Small intestine (tissue), 7 donors: ENCODE results near the gene LHFPL6. TPM values are rescaled to one million over a fixed set of nuclear protein-coding genes. Genes with fewer than 3 reads are reported as not detected.

Source experiments
- DNase-seq, 2 donors: peaks; one replicate each; pipeline versions ENCODE4 v3.0.0 to v3.0.0-alpha.2; 2013
- FAIRE-seq: peaks from 2 replicates; lab custom pipeline; 2012; peaks lifted over from hg19 to GRCh38; lab: Jason Lieb, UNC
- H3K27ac ChIP-seq, 3 donors: one replicate each; pipeline ENCODE4 v1.5.1; 2013; ENCODE audit warnings: low read length in 2 of 3, mild to moderate bottlenecking in 2 of 3, control low read depth in 1 of 3, inconsistent platforms in 1 of 3, low read depth in 1 of 3, moderate library complexity in 1 of 3
- H3K27me3 ChIP-seq, 3 donors: one replicate each; pipeline ENCODE4 v1.6.1; 2013; ENCODE audit warnings: low read length in 3 of 3, inconsistent platforms in 1 of 3; ENCODE audit not compliant: control insufficient read depth in 3 of 3, insufficient read depth in 3 of 3
- H3K36me3 ChIP-seq, 3 donors: one replicate each; pipeline ENCODE4 v1.6.1; 2013; ENCODE audit warnings: low read length in 3 of 3, inconsistent platforms in 1 of 3, low read depth in 1 of 3, mild to moderate bottlenecking in 1 of 3, moderate library complexity in 1 of 3; ENCODE audit not compliant: control insufficient read depth in 3 of 3, insufficient read depth in 2 of 3
- H3K4me1 ChIP-seq, 3 donors: one replicate each; pipeline ENCODE4 v1.6.1; 2013; ENCODE audit warnings: low read length in 2 of 3, inconsistent platforms in 1 of 3, low read depth in 1 of 3, mild to moderate bottlenecking in 1 of 3, moderate library complexity in 1 of 3; ENCODE audit not compliant: control insufficient read depth in 3 of 3, insufficient read depth in 2 of 3
- H3K4me3 ChIP-seq, 3 donors: one replicate each; pipeline ENCODE4 v1.5.1; 2013; ENCODE audit warnings: low read length in 3 of 3, control low read depth in 1 of 3, inconsistent platforms in 1 of 3, low read depth in 1 of 3, mild to moderate bottlenecking in 1 of 3, moderate library complexity in 1 of 3
- H3K9me3 ChIP-seq, 2 donors: one replicate each; pipeline ENCODE4 v1.6.1; 2013; ENCODE audit warnings: low read depth in 1 of 2, low read length in 1 of 2; ENCODE audit not compliant: control insufficient read depth in 2 of 2, insufficient read depth in 1 of 2
- WGBS, 3 donors: extraction: QIAGEN DNeasy Blood & Tissue Kit; methylation state at CpG; one replicate each; pipeline ENCODE4 v1.1.7; 2013; 5-methylcytosine and 5-hydroxymethylcytosine counted together
- polyA plus RNA-seq, 4 donors: library from polyadenylated mRNA; stranded (reverse) in 3 of 4; unstranded in 1 of 4; fragments of 200-250 nt in 3 of 4; fragments of 120-200 nt in 1 of 4; gene quantifications; one replicate each; pipeline versions ENCODE4 v1.2.1 to v1.2.3, GENCODE V29; 2013
- donor health status: healthy with polysubstance abuse.
- donor health status: control.
- donor health status: control.
- donor health status: Bipolar disorder and iron deficiency.
- donor health status: healthy.

The LHFPL6 gene
- polyA plus RNA-seq, 4 donors = 0.22 to 19.9 (median 5.1) TPM

- Histone ChIP-seq H3K36me3 (no peaks in the 10 kb centered on the region), H3K4me3 (no peak overlapping the region), H3K27ac (no peak overlapping the region), H3K4me1 (no peaks in the 10 kb centered on the region), H3K27me3 (no peaks in the 10 kb centered on the region), H3K9me3 (no peaks in the 10 kb centered on the region)
- FAIRE-seq (no peak), DNase-seq (no peak)
Measured at GRCh38 chr13:39496506-39496905, 106.5 kb downstream of the LHFPL6 start.

GRCh38 chr13:39494633-39495032 is 108.4 kb downstream of the LHFPL6 start:
- WGBS, 3 donors = 87 to 93% (median 92%) methylated on average over 3 of the region's 3 CpGs
- no peaks in the 10 kb centered on the region for H3K36me3 ChIP-seq

GRCh38 chr13:39494006-39494405 is 109.0 kb downstream of the LHFPL6 start:
- Histone ChIP-seq H3K9me3 (no peaks in the 10 kb centered on the region), H3K4me1 (no peaks in the 10 kb centered on the region), H3K27me3 (no peaks in the 10 kb centered on the region), H3K4me3 (no peak overlapping the region), H3K27ac (no peak overlapping the region), H3K36me3 (no peaks in the 10 kb centered on the region)
- DNase-seq = no peak
- FAIRE-seq = no peak
- WGBS, 3 donors = 58 to 73% (median 61%) methylated on average over 3 of the region's 3 CpGs

More at GRCh38 chr13:39494633-39495032, 108.4 kb downstream of the LHFPL6 start:
- no peak for FAIRE-seq
- H3K27me3 ChIP-seq = no peaks in the 10 kb centered on the region
- H3K4me1 ChIP-seq = no peaks in the 10 kb centered on the region
- DNase-seq = no peak
- H3K4me3 ChIP-seq = no peak overlapping the region
- H3K27ac ChIP-seq = no peak overlapping the region
- H3K9me3 ChIP-seq = no peaks in the 10 kb centered on the region

- Histone ChIP-seq H3K4me1 (no peaks in the 10 kb centered on the region), H3K9me3 (no peaks in the 10 kb centered on the region), H3K27me3 (no peaks in the 10 kb centered on the region), H3K4me3 (no peak overlapping the region), H3K27ac (no peak overlapping the region), H3K36me3 (no peaks in the 10 kb centered on the region)
- no peak for FAIRE-seq
- DNase-seq = no peak
- 61 to 71% (median 70%) methylated on average over 6 of the region's 6 CpGs for WGBS, 3 donors
Measured at GRCh38 chr13:39490136-39490535, 112.9 kb downstream of the LHFPL6 start.

- Histone ChIP-seq H3K27ac (no peak overlapping the region), H3K36me3 (no peaks in the 10 kb centered on the region), H3K27me3 (no peaks in the 10 kb centered on the region), H3K4me1 (no peaks in the 10 kb centered on the region), H3K4me3 (no peak overlapping the region), H3K9me3 (no peaks in the 10 kb centered on the region)
- DNase-seq = no peak
- FAIRE-seq = no peak
Measured at GRCh38 chr13:39486758-39487157, 116.2 kb downstream of the LHFPL6 start.

- no peaks in the 10 kb centered on the region for H3K36me3 ChIP-seq
- DNase-seq = no peak
- H3K27ac ChIP-seq = no peak overlapping the region
Measured at GRCh38 chr13:39485314-39485700, 117.7 kb downstream of the LHFPL6 start.

GRCh38 chr13:39484506-39485313 is 118.3 kb downstream of the LHFPL6 start:
- H3K27ac ChIP-seq = no peak overlapping the region
- no peaks in the 10 kb centered on the region for H3K36me3 ChIP-seq
- no peak for FAIRE-seq
- no peaks in the 10 kb centered on the region for H3K4me1 ChIP-seq
- whole genome bisulfite sequencing, 3 donors = 85 to 90% (median 87%) methylated on average over 4 of the region's 4 CpGs
- no peak overlapping the region for H3K4me3 ChIP-seq
- no peaks in the 10 kb centered on the region for H3K27me3 ChIP-seq
- DNase-seq = no peak
- no peaks in the 10 kb centered on the region for H3K9me3 ChIP-seq

More at GRCh38 chr13:39485314-39485700, 117.7 kb downstream of the LHFPL6 start:
- Histone ChIP-seq H3K4me3 (no peak overlapping the region), H3K4me1 (no peaks in the 10 kb centered on the region), H3K9me3 (no peaks in the 10 kb centered on the region), H3K27me3 (no peaks in the 10 kb centered on the region)
- FAIRE-seq = no peak

GRCh38 chr13:39483326-39483725 is 119.7 kb downstream of the LHFPL6 start:
- Histone ChIP-seq H3K4me1 (no peaks in the 10 kb centered on the region), H3K27ac (no peak overlapping the region), H3K27me3 (no peaks in the 10 kb centered on the region), H3K36me3 (no peaks in the 10 kb centered on the region), H3K9me3 (no peaks in the 10 kb centered on the region), H3K4me3 (no peak overlapping the region)
- DNase-seq (no peak), FAIRE-seq (no peak)

- H3K4me3 ChIP-seq = no peak overlapping the region
- no peaks in the 10 kb centered on the region for H3K27me3 ChIP-seq
- no peak for FAIRE-seq
- H3K27ac ChIP-seq = no peak overlapping the region
- no peaks in the 10 kb centered on the region for H3K36me3 ChIP-seq
- DNase-seq = no peak
- H3K4me1 ChIP-seq = no peaks in the 10 kb centered on the region
- 75 to 94% (median 92%) methylated on average over 3 of the region's 3 CpGs for WGBS, 3 donors
- H3K9me3 ChIP-seq = no peaks in the 10 kb centered on the region
Measured at GRCh38 chr13:39481491-39481890, 121.5 kb downstream of the LHFPL6 start.
